Activated CD4-positive, alpha-beta memory T cell treated with anti-CD3 and anti-CD28 coated beads, Interleukin-2, amount 10 ng/mL, durations not matched to agents 7 days and 5 days (primary cell): ENCODE results near the gene TNRC18. TPM values are rescaled to one million over a fixed set of nuclear protein-coding genes. Genes with fewer than 3 reads are reported as not detected.

ENCODE experiments used
- CTCF ChIA-PET: fragments of 350-600 bp; sonication (Branson Sonifier 250); formaldehyde crosslinking; loops from one replicate; lab custom pipeline; 2021; ENCODE audit warnings: antibody characterized with exemption, inconsistent platforms; lab: Charles Lee
- POLR2A ChIA-PET: fragments of 350-600 bp; sonication (Branson Sonifier 250); formaldehyde crosslinking; loops from one replicate; lab custom pipeline; 2021; ENCODE audit warnings: antibody characterized with exemption; lab: Charles Lee
- DNase-seq: peaks from one replicate; pipeline ENCODE4 v3.0.0-alpha.2; 2020
- H3K27ac Mint-ChIP-seq: one replicate; pipeline ENCODE4 v1.8.0; 2021; ENCODE audit warnings: mild to moderate bottlenecking, mixed read lengths
- H3K27me3 Mint-ChIP-seq: one replicate; pipeline ENCODE4 v1.8.0; 2021; ENCODE audit warnings: mixed read lengths
- H3K36me3 Mint-ChIP-seq: one replicate; pipeline ENCODE4 v1.8.0; 2021; ENCODE audit warnings: low read depth, mixed read lengths
- H3K4me1 Mint-ChIP-seq: one replicate; pipeline ENCODE4 v1.8.0; 2021; ENCODE audit warnings: mixed read lengths
- H3K4me3 Mint-ChIP-seq: one replicate; pipeline ENCODE4 v1.8.0; 2021; ENCODE audit warnings: mild to moderate bottlenecking, mixed read lengths
- H3K9me3 Mint-ChIP-seq: one replicate; pipeline ENCODE4 v1.8.0; 2021; ENCODE audit warnings: mixed read lengths
- total RNA-seq, 2 experiments: library from RNA; stranded (reverse); gene quantifications; one replicate each; pipeline ENCODE4 v1.2.3, GENCODE V29; 2021

Gene TNRC18
- total RNA-seq, 2 experiments from 2014 or later, result 56.5 to 57.6 TPM

DNA sequence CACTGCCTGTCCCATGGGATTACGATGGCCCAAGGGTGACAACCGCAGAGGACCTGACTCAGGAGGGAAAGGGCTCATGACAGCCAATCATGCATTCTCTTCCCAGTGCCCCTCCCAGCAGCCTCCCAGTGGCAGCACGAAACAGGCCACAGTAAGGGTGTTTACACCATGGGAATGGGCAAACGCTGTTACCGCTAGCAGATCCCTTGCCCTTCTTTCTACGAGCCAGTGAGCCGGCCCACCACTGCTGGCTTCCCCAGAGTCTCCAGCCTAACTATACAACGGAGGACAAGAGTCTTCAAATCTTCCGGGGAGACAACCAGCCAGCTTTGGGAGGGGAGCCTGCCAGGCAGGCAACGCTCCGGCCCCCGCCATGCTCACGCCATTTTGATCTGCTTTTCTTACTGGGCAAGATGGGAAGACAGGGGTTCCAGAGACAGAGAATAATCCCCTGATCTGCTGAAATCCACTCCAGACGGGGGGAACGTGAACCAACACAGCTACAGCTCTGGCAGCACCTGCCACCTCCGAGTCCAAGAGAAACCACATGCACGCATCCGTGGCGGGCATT is 71.1 kb downstream of the TNRC18 start:
- Mint-ChIP-seq H3K27me3 (no peaks in the 10 kb centered on the region), H3K4me1 (peaks cover 11% of the 10 kb centered on the region)
- CTCF ChIA-PET, result interaction anchor here (1.4 kb wide), 1 partner anchor 14 kb away, joined by 5 read pairs; no protein-coding TSS in a partner anchor

DNA sequence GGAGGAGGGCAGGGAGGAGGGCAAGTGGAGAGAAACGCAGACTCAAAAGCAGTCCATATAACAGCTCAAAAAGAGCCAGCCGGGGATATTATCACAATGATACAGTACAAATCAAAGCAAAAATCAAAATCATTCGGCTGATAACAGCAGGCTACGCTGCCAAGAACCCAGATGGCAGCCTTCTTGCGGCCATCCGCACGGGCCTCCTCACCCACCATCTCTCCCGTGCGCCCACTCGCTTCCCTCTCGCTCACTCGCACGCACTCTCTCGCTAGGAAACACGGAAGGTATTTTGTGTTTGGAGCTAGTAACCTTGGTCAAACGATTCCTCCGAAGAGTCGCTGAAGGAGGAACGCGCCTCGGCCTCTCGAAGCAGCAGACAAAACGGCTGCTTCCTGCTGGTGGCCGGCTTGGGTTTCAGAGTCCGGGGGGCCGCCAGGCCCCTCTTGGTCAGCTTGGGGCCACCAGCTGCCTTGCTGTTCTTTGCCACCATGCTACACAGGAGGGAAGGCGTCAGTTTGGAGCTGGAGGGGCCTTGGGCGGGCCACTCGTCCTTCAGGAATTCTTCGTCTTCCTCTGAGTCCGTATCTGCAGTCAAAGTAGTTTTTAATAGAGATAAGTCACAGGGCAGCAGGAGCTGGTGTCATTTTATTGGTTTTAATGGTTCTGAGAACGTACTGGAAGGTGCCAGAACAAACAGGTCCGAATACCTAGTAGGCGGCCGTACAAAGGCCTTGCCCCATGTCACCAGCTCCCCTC is 71.9 kb downstream of the TNRC18 start:
- Mint-ChIP-seq H3K27ac (no peak overlapping the region), H3K4me3 (no peak overlapping the region), H3K4me1 (peaks cover 11% of the 10 kb centered on the region), H3K36me3 (peaks cover 56% of the 10 kb centered on the region), H3K27me3 (no peaks in the 10 kb centered on the region), H3K9me3 (no peaks in the 10 kb centered on the region)
- POLR2A ChIA-PET, result no interaction called here
- no peak for DNase-seq
- CTCF ChIA-PET, result interaction anchor here (1.4 kb wide), 1 partner anchor 14 kb away, joined by 5 read pairs; no protein-coding TSS in a partner anchor

More for the DNA sequence above, 71.1 kb downstream of the TNRC18 start:
- POLR2A ChIA-PET, result no interaction called here
- peaks cover 60% of the 10 kb centered on the region for H3K36me3 Mint-ChIP-seq
- no peaks in the 10 kb centered on the region for H3K9me3 Mint-ChIP-seq
- no peak for DNase-seq
- H3K27ac Mint-ChIP-seq, result no peak overlapping the region
- no peak overlapping the region for H3K4me3 Mint-ChIP-seq

GRCh38 chr7:5350600-5351385 is 72.8 kb downstream of the TNRC18 start:
- peaks cover 11% of the 10 kb centered on the region for H3K4me1 Mint-ChIP-seq
- DNase-seq, result no peak
- no peak overlapping the region for H3K4me3 Mint-ChIP-seq
- POLR2A ChIA-PET, result interaction anchor here (1.0 kb wide), 1 partner anchor 24 kb away, joined by 3 read pairs; no protein-coding TSS in a partner anchor
- CTCF ChIA-PET, result interaction anchor here (1.4 kb wide), 1 partner anchor 15 kb away, joined by 5 read pairs; no protein-coding TSS in a partner anchor
- no peak overlapping the region for H3K27ac Mint-ChIP-seq
- H3K9me3 Mint-ChIP-seq, result no peaks in the 10 kb centered on the region
- H3K36me3 Mint-ChIP-seq, result peaks cover 54% of the 10 kb centered on the region
- H3K27me3 Mint-ChIP-seq, result no peaks in the 10 kb centered on the region

- Mint-ChIP-seq H3K36me3 (peaks cover 56% of the 10 kb centered on the region), H3K27ac (no peak overlapping the region), H3K9me3 (no peaks in the 10 kb centered on the region), H3K4me1 (peaks cover 10% of the 10 kb centered on the region), H3K4me3 (no peak overlapping the region), H3K27me3 (no peaks in the 10 kb centered on the region)
- ChIA-PET POLR2A (interaction anchor here (1.0 kb wide), 1 partner anchor 25 kb away, joined by 3 read pairs; no protein-coding TSS in a partner anchor), CTCF (no interaction called here)
- no peak for DNase-seq
These were observed 73.5 kb downstream of the TNRC18 start for GRCh38 chr7:5350174-5350463.

- H3K36me3 Mint-ChIP-seq, result peaks cover 56% of the 10 kb centered on the region
- ChIA-PET CTCF (no interaction called here), POLR2A (interaction anchor here (1.0 kb wide), 1 partner anchor 25 kb away, joined by 3 read pairs; no protein-coding TSS in a partner anchor)
- no peak overlapping the region for H3K27ac Mint-ChIP-seq
- DNase-seq, result no peak
- H3K4me1 Mint-ChIP-seq, result peaks cover 4% of the 10 kb centered on the region
- no peaks in the 10 kb centered on the region for H3K27me3 Mint-ChIP-seq
- peaks cover 3% of the 10 kb centered on the region for H3K9me3 Mint-ChIP-seq
- H3K4me3 Mint-ChIP-seq, result no peak overlapping the region
These were observed 74.0 kb downstream of the TNRC18 start for GRCh38 chr7:5349437-5350173.

- peaks cover 58% of the 10 kb centered on the region for H3K36me3 Mint-ChIP-seq
- ChIA-PET CTCF (no interaction called here), POLR2A (no interaction called here)
- H3K4me1 Mint-ChIP-seq, result no peaks in the 10 kb centered on the region
- no peak for DNase-seq
- H3K9me3 Mint-ChIP-seq, result peaks cover 7% of the 10 kb centered on the region
- H3K4me3 Mint-ChIP-seq, result no peak overlapping the region
- no peaks in the 10 kb centered on the region for H3K27me3 Mint-ChIP-seq
- no peak overlapping the region for H3K27ac Mint-ChIP-seq
These were observed 74.6 kb downstream of the TNRC18 start for GRCh38 chr7:5349005-5349380.

- H3K9me3 Mint-ChIP-seq, result peaks cover 11% of the 10 kb centered on the region
- CTCF ChIA-PET, result no interaction called here
- H3K27ac Mint-ChIP-seq, result no peak overlapping the region
- no peak overlapping the region for H3K4me3 Mint-ChIP-seq
- no peak for DNase-seq
- H3K4me1 Mint-ChIP-seq, result no peaks in the 10 kb centered on the region
- no peaks in the 10 kb centered on the region for H3K27me3 Mint-ChIP-seq
- H3K36me3 Mint-ChIP-seq, result peaks cover 61% of the 10 kb centered on the region
- POLR2A ChIA-PET, result no interaction called here
These were observed 75.3 kb downstream of the TNRC18 start for GRCh38 chr7:5348134-5349004.

GRCh38 chr7:5345671-5346070 is 78.0 kb downstream of the TNRC18 start:
- Mint-ChIP-seq H3K9me3 (peaks cover 15% of the 10 kb centered on the region), H3K36me3 (peaks cover 61% of the 10 kb centered on the region), H3K27ac (no peak overlapping the region), H3K4me1 (no peaks in the 10 kb centered on the region), H3K4me3 (no peak overlapping the region), H3K27me3 (no peaks in the 10 kb centered on the region)
- CTCF ChIA-PET, result interaction anchor here (0.6 kb wide), 1 partner anchor 56 kb away, joined by 3 read pairs; no protein-coding TSS in a partner anchor
- no peak for DNase-seq
- POLR2A ChIA-PET, result no interaction called here

DNA sequence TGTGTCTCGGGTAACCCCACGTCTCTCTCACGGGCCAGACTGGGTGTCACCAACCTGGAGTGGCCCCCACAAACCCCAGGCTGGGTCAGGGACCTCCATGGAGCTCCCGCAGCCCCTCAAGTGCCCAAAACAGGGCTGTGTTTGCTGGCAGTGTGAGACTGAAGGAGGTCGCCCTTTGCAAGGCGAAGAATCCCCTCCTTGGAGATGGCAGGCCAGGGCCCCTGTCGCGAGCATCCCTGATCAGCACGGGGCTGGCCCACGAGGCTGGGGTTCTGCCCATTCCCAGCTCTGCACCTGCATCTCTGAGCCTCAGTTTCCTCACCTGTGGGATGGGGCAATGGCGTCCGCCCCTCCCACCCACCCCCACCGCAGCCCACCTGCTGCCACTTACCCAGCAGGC is 78.5 kb downstream of the TNRC18 start:
- ChIA-PET POLR2A (no interaction called here), CTCF (interaction anchor here (0.6 kb wide), 1 partner anchor 57 kb away, joined by 3 read pairs; no protein-coding TSS in a partner anchor)
- Mint-ChIP-seq H3K9me3 (peaks cover 15% of the 10 kb centered on the region), H3K36me3 (peaks cover 63% of the 10 kb centered on the region), H3K27ac (no peak overlapping the region), H3K4me3 (no peak overlapping the region), H3K27me3 (no peaks in the 10 kb centered on the region), H3K4me1 (peaks cover 1% of the 10 kb centered on the region)
- no peak for DNase-seq

DNA sequence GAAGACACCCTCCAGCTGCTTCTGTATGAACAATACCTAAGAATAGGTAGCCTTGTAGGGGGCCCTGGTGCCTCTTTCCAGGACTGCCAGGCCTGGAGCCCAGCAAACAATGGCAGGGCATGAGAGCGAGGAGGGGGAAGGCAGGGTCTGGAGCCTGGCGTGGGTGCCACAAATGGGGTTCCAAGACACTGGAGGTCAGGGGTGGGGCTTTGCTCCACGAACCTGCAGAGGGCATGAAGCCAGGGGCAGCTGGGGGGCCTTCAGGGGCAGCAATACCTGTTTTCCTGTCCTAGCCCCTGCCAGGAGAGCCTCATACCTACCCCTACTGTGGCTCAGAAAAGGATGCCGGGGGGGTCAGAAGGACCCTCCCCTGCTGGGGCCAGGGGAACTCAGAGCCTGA is 79.3 kb downstream of the TNRC18 start:
- POLR2A ChIA-PET, result no interaction called here
- Mint-ChIP-seq H3K9me3 (peaks cover 15% of the 10 kb centered on the region), H3K27ac (no peak overlapping the region), H3K4me3 (no peak overlapping the region), H3K4me1 (peaks cover 6% of the 10 kb centered on the region), H3K27me3 (no peaks in the 10 kb centered on the region), H3K36me3 (peaks cover 68% of the 10 kb centered on the region)
- DNase-seq, result no peak
- CTCF ChIA-PET, result no interaction called here

DNA sequence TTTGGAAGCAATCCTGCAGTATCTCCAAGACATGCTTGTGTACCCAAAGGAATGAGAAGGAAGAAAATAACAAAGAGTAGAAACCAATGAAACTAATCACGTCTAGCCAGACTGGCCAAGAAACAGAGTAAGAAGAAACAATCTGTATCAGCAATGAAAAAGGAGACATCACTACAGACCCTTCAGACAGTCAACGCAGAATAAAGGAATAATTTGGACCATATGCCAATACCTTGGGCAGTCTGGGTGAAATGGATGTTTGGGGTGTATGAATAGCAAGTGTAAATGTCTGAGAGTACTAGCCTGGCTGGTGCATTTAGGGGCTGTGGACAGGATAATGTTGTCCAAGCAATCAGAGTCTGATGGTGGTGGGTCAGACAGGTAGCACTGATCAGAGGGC is 79.8 kb downstream of the TNRC18 start:
- ChIA-PET CTCF (no interaction called here), POLR2A (no interaction called here)
- no peak overlapping the region for H3K27ac Mint-ChIP-seq

GRCh38 chr7:5342631-5343030 is 81.0 kb downstream of the TNRC18 start:
- no peak overlapping the region for H3K4me3 Mint-ChIP-seq
- DNase-seq, result no peak
- ChIA-PET CTCF (no interaction called here), POLR2A (no interaction called here)
- peaks cover 15% of the 10 kb centered on the region for H3K9me3 Mint-ChIP-seq
- H3K27me3 Mint-ChIP-seq, result no peaks in the 10 kb centered on the region
- peaks cover 75% of the 10 kb centered on the region for H3K36me3 Mint-ChIP-seq
- peaks cover 6% of the 10 kb centered on the region for H3K4me1 Mint-ChIP-seq
- no peak overlapping the region for H3K27ac Mint-ChIP-seq

More for the DNA sequence above, 79.8 kb downstream of the TNRC18 start:
- no peak overlapping the region for H3K4me3 Mint-ChIP-seq
- no peak for DNase-seq
- no peaks in the 10 kb centered on the region for H3K27me3 Mint-ChIP-seq
- H3K36me3 Mint-ChIP-seq, result peaks cover 69% of the 10 kb centered on the region
- peaks cover 6% of the 10 kb centered on the region for H3K4me1 Mint-ChIP-seq
- H3K9me3 Mint-ChIP-seq, result peaks cover 15% of the 10 kb centered on the region
